Smooth muscle cell of the brain vasculature (primary cell): ENCODE measurements around the gene ANKK1.

Experiments used
- DNase-seq: peaks from one replicate; pipeline ENCODE4 v3.0.0-alpha.2; 2012; ENCODE audit warnings: low read depth, low spot score

The ANKK1 gene

GRCh38 chr11:113377681-113378412 is 9.7 kb upstream of the ANKK1 start:
- no peak for DNase-seq

GRCh38 chr11:113378692-113379091 is 8.9 kb upstream of the ANKK1 start:
- DNase-seq = no peak

- DNase-seq = no peak
These were observed 5.5 kb upstream of the ANKK1 start for GRCh38 chr11:113382121-113382520.

DNA sequence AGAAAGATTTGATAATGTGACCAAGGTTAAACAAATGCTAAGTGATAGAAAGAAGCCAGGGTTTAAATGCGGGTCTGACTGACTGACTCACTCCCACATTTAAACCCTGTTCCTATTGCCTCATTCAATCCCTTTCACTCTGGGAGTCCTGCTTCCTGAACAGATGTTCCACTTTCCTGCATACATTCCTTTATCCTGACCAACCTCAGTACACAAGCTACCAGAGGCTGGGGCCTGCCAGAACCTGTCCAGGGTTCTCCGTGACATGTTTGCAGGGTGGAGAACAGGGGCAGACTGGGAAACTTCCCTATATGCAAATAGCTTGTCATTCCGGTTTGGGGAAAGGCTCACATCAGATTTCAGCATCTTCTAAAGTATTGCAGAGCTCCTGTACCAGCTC is 3.0 kb upstream of the ANKK1 start:
- peak; percentile 13 for DNase-seq

- DNase-seq = no peak
These were observed 1.8 kb upstream of the ANKK1 start for GRCh38 chr11:113385749-113386148.

GRCh38 chr11:113386866-113387265 is 713 bp upstream of the ANKK1 start:
- DNase-seq = no peak

DNA sequence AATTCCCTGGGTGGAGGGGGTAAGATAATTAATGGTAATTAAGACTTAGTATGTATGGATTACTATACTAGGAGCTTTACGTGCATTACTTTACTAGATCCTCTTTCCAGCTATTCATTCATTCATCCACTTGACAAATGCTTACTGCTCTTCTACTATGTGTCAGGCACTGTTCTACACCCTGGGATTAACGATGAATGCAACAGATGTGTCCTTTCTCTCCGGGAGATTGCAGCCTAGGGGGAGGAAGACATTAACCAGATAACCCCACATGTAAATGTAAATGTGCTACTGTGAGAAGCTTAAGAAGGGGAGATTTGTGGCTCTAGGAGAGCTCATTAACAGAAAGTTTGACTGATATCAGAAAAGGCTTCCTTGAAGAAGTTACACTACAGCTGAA is 1.7 kb downstream of the ANKK1 start:
- no peak for DNase-seq

GRCh38 chr11:113392236-113392921 is 4.8 kb downstream of the ANKK1 start:
- DNase-seq = no peak

- no peak for DNase-seq
These were observed 6.0 kb downstream of the ANKK1 start for GRCh38 chr11:113393501-113393985.

GRCh38 chr11:113394919-113395318 is 7.3 kb downstream of the ANKK1 start:
- no peak for DNase-seq

DNA sequence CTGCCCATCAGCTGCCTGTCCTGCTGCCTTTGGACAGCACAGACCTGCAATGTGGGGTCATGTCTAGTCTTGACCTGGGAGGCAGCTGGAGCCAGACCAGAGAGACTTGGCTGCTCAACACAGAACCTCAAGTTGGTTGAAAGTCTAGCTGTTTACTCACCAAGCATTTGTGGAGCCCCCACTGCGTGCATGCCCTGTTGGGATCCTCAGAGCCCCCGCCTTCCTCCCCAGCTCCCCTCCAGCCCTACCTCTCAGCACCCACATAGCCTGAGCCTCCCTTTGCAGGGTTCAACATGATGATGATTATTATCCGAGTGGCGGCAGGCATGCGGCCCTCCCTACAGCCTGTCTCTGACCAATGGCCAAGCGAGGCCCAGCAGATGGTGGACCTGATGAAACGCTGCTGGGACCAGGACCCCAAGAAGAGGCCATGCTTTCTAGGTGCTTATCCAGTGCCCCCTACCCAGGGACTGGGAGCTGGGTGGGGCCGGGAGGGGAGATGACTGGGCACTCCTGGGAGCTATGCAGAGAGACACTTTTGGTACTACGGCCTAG is 8.3 kb downstream of the ANKK1 start:
- no peak for DNase-seq

- DNase-seq = no peak
These were observed 9.1 kb downstream of the ANKK1 start for GRCh38 chr11:113396690-113397089.

- DNase-seq = no peak
These were observed 9.6 kb downstream of the ANKK1 start for GRCh38 chr11:113397212-113397611.

- DNase-seq = no peak
These were observed 10.2 kb downstream of the ANKK1 start for GRCh38 chr11:113397821-113398220.

GRCh38 chr11:113398669-113399430 is 11.3 kb downstream of the ANKK1 start:
- DNase-seq = no peak

- DNase-seq = no peak
These were observed 13.2 kb downstream of the ANKK1 start for GRCh38 chr11:113400631-113401230.

GRCh38 chr11:113401718-113402117 is 14.1 kb downstream of the ANKK1 start:
- no peak for DNase-seq

- DNase-seq = no peak
These were observed 17.4 kb downstream of the ANKK1 start for GRCh38 chr11:113404859-113405430.

DNA sequence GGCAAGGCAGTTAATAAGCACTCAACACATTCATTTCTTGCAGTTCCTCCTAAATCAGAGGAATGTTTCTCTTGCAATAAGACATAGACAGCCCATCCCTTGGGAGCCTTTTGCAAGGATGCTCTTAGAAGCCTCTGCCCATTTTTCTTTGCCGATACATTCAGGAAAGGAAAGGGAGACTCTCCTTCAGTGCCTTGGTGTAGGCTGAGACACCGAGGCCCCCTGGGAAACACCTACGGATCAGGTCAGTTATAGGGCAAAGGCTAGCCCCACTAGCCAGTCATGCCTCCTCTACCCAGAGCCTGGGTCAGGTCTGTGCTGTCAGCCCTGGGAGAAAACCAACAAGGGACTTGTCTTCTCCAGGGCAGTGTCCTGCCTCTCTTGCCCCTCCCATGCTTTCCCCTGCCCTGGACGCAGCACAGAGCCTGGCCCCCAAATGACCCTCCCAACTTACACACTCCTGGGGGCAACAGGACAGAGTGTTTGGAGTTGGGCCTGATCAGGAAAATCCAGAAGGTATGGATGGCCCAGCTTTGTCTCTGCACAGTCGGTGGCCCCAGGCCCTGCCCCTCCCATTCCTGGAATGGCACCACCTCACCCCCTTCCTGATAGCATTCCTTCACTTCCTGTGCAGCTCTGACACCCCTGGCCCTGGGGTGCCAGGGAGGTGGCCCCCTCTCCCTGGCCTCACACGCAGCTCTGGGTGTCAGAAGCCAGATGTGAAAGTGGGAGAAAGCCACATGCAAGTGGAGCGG is 18.3 kb downstream of the ANKK1 start:
- DNase-seq = no peak

DNA sequence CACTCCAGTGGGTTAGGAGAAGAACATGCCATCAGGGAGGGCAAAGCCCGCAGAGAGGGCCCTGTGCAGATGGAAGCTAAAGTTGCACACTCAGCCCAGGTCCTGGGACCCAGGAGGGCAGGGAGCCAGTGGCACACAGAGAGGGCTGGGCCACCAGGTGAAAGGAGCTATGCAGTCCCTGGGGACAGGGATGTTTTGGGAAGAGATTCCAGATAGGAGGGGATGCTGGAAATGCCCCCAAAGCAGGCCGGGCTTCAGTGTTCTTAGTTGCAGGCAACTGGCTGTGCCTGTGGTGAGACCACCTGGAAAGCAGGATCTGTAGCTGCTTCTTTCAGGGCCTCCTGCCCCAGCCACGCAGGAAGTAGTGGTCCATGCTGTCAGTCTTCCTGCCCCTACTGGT is 19.6 kb downstream of the ANKK1 start:
- DNase-seq = no peak

- no peak for DNase-seq
These were observed 20.6 kb downstream of the ANKK1 start for GRCh38 chr11:113408206-113408605.
